ENCODE measurements around the gene FANCC. TPM values are rescaled to one million over a fixed set of nuclear protein-coding genes. Genes with fewer than 3 reads are reported as not detected.

Gene FANCC
- total RNA-seq, 1 donor from 2014 or later = 7.9 TPM

GRCh38 chr9:95167998-95168397 is 149.5 kb downstream of the FANCC start:
- Mint-ChIP-seq H3K36me3 (ENCODE audit: low read depth, unreplicated experiment) (no peaks in the 10 kb centered on the region), H3K4me1 (ENCODE audit: low read depth, unreplicated experiment) (peaks cover 17% of the 10 kb centered on the region), H3K27ac (ENCODE audit: unreplicated experiment) (peak overlapping the region; percentile 66), H3K27me3 (ENCODE audit: low read depth, unreplicated experiment) (no peaks in the 10 kb centered on the region), H3K9me3 (ENCODE audit: unreplicated experiment) (no peaks in the 10 kb centered on the region), H3K4me3 (ENCODE audit: unreplicated experiment) (peak overlapping the region; percentile 18)
- Histone ChIP-seq H3K79me2 (ENCODE audit: insufficient read depth, low read length) (no peaks in the 10 kb centered on the region), H3K4me2 (ENCODE audit: low read length) (no peak overlapping the region), H3K27ac (ENCODE audit: low read depth, low read length) (no peak overlapping the region), H3K27me3 (ENCODE audit: insufficient read depth, low read length) (no peaks in the 10 kb centered on the region), H4K20me1 (ENCODE audit: insufficient read depth, low read length) (no peaks in the 10 kb centered on the region), H3K4me3 (ENCODE audit: insufficient read depth, low read depth, low read length) (no peak overlapping the region), H3K9ac (ENCODE audit: low read length) (no peak overlapping the region), H2AFZ (ENCODE audit: low read depth, low read length) (peak overlapping the region; percentile 62), H3K9me3 (ENCODE audit: insufficient read depth, low read depth, low read length) (peaks cover 2% of the 10 kb centered on the region), H3K36me3 (ENCODE audit: insufficient read depth, low read length) (no peaks in the 10 kb centered on the region), H3K4me1 (ENCODE audit: insufficient read depth, low read length) (peaks cover 16% of the 10 kb centered on the region)
- DNase-seq (ENCODE audit: low read depth) (peak; percentile 82), FAIRE-seq (peak; percentile 91)
- TF ChIP-seq, protein P1, sequence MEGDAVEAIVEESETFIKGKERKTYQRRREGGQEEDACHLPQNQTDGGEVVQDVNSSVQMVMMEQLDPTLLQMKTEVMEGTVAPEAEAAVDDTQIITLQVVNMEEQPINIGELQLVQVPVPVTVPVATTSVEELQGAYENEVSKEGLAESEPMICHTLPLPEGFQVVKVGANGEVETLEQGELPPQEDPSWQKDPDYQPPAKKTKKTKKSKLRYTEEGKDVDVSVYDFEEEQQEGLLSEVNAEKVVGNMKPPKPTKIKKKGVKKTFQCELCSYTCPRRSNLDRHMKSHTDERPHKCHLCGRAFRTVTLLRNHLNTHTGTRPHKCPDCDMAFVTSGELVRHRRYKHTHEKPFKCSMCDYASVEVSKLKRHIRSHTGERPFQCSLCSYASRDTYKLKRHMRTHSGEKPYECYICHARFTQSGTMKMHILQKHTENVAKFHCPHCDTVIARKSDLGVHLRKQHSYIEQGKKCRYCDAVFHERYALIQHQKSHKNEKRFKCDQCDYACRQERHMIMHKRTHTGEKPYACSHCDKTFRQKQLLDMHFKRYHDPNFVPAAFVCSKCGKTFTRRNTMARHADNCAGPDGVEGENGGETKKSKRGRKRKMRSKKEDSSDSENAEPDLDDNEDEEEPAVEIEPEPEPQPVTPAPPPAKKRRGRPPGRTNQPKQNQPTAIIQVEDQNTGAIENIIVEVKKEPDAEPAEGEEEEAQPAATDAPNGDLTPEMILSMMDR (IDR thresholded peaks at IDR 0.05; ENCODE audit: insufficient read depth, low read depth, low read length) = peak; percentile 94
- no peak for TF ChIP-seq EZH2 (IDR thresholded peaks at IDR 0.05; ENCODE audit: insufficient read depth, low read length)

DNA sequence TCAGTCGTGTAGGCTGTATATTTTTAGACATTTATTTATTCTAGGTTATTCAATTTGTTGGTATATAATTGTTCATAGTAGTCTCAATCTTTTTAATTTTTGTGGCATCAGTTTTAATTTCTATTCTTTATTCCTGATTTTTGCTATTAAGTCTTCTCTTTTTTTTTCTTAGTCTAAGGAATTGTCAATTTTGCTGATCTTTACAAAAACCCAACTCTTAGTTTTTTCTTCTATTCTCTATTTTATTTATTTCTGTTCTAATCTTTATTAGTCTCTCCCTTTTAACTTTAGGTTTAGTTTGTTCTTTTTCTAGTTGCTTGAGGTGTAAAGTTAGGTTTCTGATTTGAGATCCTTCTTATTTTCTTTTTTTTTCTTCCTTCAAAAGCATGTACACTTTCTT is 152.5 kb downstream of the FANCC start:
- Mint-ChIP-seq H3K9me3 (ENCODE audit: unreplicated experiment) (peaks cover 7% of the 10 kb centered on the region), H3K36me3 (ENCODE audit: low read depth, unreplicated experiment) (peaks cover 6% of the 10 kb centered on the region), H3K27ac (ENCODE audit: unreplicated experiment) (no peak overlapping the region), H3K4me3 (ENCODE audit: unreplicated experiment) (no peak overlapping the region), H3K27me3 (ENCODE audit: low read depth, unreplicated experiment) (no peaks in the 10 kb centered on the region), H3K4me1 (ENCODE audit: low read depth, unreplicated experiment) (peaks cover 5% of the 10 kb centered on the region)
- Histone ChIP-seq H3K4me2 (ENCODE audit: low read length) (no peak overlapping the region), H4K20me1 (ENCODE audit: insufficient read depth, low read length) (no peaks in the 10 kb centered on the region), H2AFZ (ENCODE audit: low read depth, low read length) (no peak overlapping the region), H3K4me1 (ENCODE audit: insufficient read depth, low read length) (peaks cover 5% of the 10 kb centered on the region), H3K36me3 (ENCODE audit: insufficient read depth, low read length) (no peaks in the 10 kb centered on the region), H3K27ac (ENCODE audit: low read depth, low read length) (no peak overlapping the region), H3K9me3 (ENCODE audit: insufficient read depth, low read depth, low read length) (peaks cover 2% of the 10 kb centered on the region), H3K27me3 (ENCODE audit: insufficient read depth, low read length) (no peaks in the 10 kb centered on the region), H3K9ac (ENCODE audit: low read length) (no peak overlapping the region), H3K79me2 (ENCODE audit: insufficient read depth, low read length) (no peaks in the 10 kb centered on the region), H3K4me3 (ENCODE audit: insufficient read depth, low read depth, low read length) (no peak overlapping the region)
- no peak for TF ChIP-seq EZH2 (IDR thresholded peaks at IDR 0.05; ENCODE audit: insufficient read depth, low read length)
- TF ChIP-seq, protein P1 (IDR thresholded peaks at IDR 0.05; ENCODE audit: insufficient read depth, low read depth, low read length) = no peak
- FAIRE-seq = no peak
- DNase-seq (ENCODE audit: low read depth) = no peak

DNA sequence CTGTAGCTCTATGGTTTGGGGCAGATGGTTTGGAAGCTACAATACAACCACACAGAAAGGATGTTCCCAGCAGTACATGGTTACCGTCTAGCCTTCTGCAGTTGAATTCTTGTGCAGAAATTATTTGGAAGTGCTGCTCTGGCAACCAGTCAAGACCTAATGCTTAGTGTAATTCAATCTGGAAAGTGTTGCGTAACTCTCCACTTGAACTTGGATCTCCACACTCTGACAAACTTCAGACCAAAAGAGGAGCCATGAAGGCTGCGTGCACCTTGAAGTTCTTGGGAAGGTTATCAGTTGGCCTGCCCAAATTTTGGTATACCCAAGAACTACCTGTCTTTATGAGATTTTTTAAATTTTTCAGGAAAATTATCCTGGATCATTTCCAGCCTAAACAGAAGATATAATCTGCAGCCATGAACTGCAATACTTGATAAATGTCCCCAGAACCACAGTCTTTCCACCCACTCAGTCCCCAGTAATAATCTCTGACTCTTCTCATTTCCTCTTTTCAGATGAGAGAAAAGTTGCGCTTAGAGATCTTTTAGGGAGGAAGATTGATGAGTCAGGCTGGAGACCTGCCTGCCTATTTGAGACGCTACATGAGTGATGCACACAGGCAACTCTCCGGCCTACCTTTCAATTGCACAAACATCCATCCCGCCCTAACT is 159.9 kb downstream of the FANCC start:
- no peak overlapping the region for H3K9ac ChIP-seq (ENCODE audit: low read length)
- TF ChIP-seq EZH2 (IDR thresholded peaks at IDR 0.05; ENCODE audit: insufficient read depth, low read length) = no peak
- TF ChIP-seq, protein P1 (IDR thresholded peaks at IDR 0.05; ENCODE audit: insufficient read depth, low read depth, low read length) = no peak
- no peak overlapping the region for H3K4me3 ChIP-seq (ENCODE audit: insufficient read depth, low read depth, low read length)
- no peak overlapping the region for H2AFZ ChIP-seq (ENCODE audit: low read depth, low read length)
- H3K4me1 ChIP-seq (ENCODE audit: insufficient read depth, low read length) = peaks cover 5% of the 10 kb centered on the region
- Mint-ChIP-seq H3K36me3 (ENCODE audit: low read depth, unreplicated experiment) (peaks cover 6% of the 10 kb centered on the region), H3K4me3 (ENCODE audit: unreplicated experiment) (no peak overlapping the region), H3K27me3 (ENCODE audit: low read depth, unreplicated experiment) (no peaks in the 10 kb centered on the region), H3K27ac (ENCODE audit: unreplicated experiment) (no peak overlapping the region), H3K4me1 (ENCODE audit: low read depth, unreplicated experiment) (peaks cover 11% of the 10 kb centered on the region), H3K9me3 (ENCODE audit: unreplicated experiment) (peaks cover 7% of the 10 kb centered on the region)
- no peaks in the 10 kb centered on the region for H3K27me3 ChIP-seq (ENCODE audit: insufficient read depth, low read length)
- FAIRE-seq (peak; percentile 34), DNase-seq (ENCODE audit: low read depth) (peak; percentile 92)
- no peaks in the 10 kb centered on the region for H3K9me3 ChIP-seq (ENCODE audit: insufficient read depth, low read depth, low read length)
- no peaks in the 10 kb centered on the region for H4K20me1 ChIP-seq (ENCODE audit: insufficient read depth, low read length)
- no peaks in the 10 kb centered on the region for H3K36me3 ChIP-seq (ENCODE audit: insufficient read depth, low read length)
- no peak overlapping the region for H3K27ac ChIP-seq (ENCODE audit: low read depth, low read length)
- no peaks in the 10 kb centered on the region for H3K79me2 ChIP-seq (ENCODE audit: insufficient read depth, low read length)
- peak overlapping the region; percentile 9 for H3K4me2 ChIP-seq (ENCODE audit: low read length)
